IPS-18c (cell line): ENCODE measurements around the gene SUOX.
"Not testable (repeated sequence)": the region's sequence is repeated elsewhere in the genome, so short reads cannot be mapped to it uniquely, and the experiment has no call there.

Experiments
- H3K4me3 ChIP-seq: 2 replicates; pipeline ENCODE4 v1.7.0; 2013; ENCODE audit warnings: low read depth, mild to moderate bottlenecking, low read length, moderate library complexity; ENCODE audit not compliant: insufficient read depth
- H3K9me3 ChIP-seq: one replicate; pipeline ENCODE4 v1.6.1; 2013; ENCODE audit warnings: mild to moderate bottlenecking, low read length, moderate library complexity; ENCODE audit not compliant: control insufficient read depth, insufficient read depth

The SUOX gene

GRCh38 chr12:56038022-56038655, 41.1 kb downstream of the SUOX start:
- Histone ChIP-seq H3K4me3 (no peak overlapping the region), H3K9me3 (no peaks in the 10 kb centered on the region)

- Histone ChIP-seq H3K9me3 (no peaks in the 10 kb centered on the region), H3K4me3 (no peak overlapping the region)
Observed at GRCh38 chr12:56040151-56040550, 43.1 kb downstream of the SUOX start.

GRCh38 chr12:56040963-56041551, 44.0 kb downstream of the SUOX start:
- Histone ChIP-seq H3K4me3 (peak overlapping the region; percentile 26), H3K9me3 (no peaks in the 10 kb centered on the region)

GRCh38 chr12:56041552-56042429, 44.7 kb downstream of the SUOX start, which contains the start of gene RPS26:
Gene RPS26 (plus strand): TSS chr12:56041918. CDS start chr12:56042167, 249 bp downstream.
- peak within 1 kb of the TSS; percentile 98 for H3K4me3 ChIP-seq
- H3K9me3 ChIP-seq = no peaks in the 10 kb centered on the region

- H3K9me3 ChIP-seq = not testable (repeated sequence)
- H3K4me3 ChIP-seq = peak overlapping the region; percentile 98
Observed at GRCh38 chr12:56042430-56042813, 45.3 kb downstream of the SUOX start.

GRCh38 chr12:56042843-56043242, 45.8 kb downstream of the SUOX start:
- H3K9me3 ChIP-seq = no peaks in the 10 kb centered on the region

GRCh38 chr12:56046027-56046780, 49.1 kb downstream of the SUOX start:
- Histone ChIP-seq H3K9me3 (no peaks in the 10 kb centered on the region), H3K4me3 (no peak overlapping the region)

More at GRCh38 chr12:56042843-56043242, 45.8 kb downstream of the SUOX start:
- H3K4me3 ChIP-seq = peak overlapping the region; percentile 98

- no peaks in the 10 kb centered on the region for H3K9me3 ChIP-seq
Observed at GRCh38 chr12:56053407-56053893, 56.4 kb downstream of the SUOX start.

More at GRCh38 chr12:56053407-56053893, 56.4 kb downstream of the SUOX start:
- H3K4me3 ChIP-seq = no peak overlapping the region
